ENCODE measurements around the gene PLPP4. TPM values are rescaled to one million over a fixed set of nuclear protein-coding genes. Genes with fewer than 3 reads are reported as not detected.

The PLPP4 gene
- polyA plus RNA-seq, 1 of the 3 experiments (the other 2 are of a cell fraction) = 27.9 TPM

DNA sequence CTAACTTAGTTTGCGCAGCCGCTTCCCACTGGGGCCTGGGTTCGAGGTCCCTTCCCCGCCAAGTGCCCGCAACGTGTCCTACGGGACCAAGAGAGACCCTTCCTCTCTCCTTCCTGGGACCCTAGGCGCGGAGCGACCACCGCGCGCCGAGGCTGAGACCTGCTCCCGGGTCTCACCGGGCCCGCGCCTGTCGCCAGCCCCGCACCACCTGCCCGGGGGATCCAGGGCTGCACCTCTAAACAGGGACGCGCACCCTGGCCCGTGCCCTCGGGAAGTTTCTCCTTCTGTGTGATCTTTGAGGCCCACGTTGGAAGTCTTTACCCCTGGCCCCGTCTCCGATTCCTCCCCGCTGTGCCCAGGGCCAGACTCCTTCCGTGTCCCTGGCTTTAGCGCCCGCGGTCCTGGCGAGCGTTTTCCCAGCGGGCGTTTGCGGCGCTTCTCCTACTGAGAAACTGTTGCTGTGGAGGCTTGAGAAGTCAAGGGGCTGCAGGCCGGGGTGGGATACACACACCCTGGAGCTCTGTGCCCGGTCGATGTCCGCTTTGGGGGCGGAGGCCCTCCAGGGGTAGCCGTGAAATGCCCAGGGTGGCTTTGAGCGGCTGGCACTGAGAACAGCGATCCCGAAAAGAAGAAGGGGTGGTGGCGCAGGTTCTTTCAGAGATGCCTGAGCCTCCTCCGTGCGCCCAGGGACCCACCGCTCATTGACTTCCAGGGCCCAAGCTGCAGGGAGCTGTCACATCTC, 575 bp downstream of the PLPP4 start:
- H3K9me2 ChIP-seq = no peaks in the 10 kb centered on the region
- H3K4me3 ChIP-seq (ENCODE audit: low read depth in 2 of 2, low read length in 1 of 2) = peak overlapping the region; percentile 65 to 85
- no peaks in the 10 kb centered on the region for H3K9me3 ChIP-seq
- peaks cover 22% of the 10 kb centered on the region for H3F3A ChIP-seq (replicated peaks; ENCODE audit: insufficient read depth)
- H2AFZ ChIP-seq (ENCODE audit: low read depth) = peak overlapping the region; percentile 18; the same call in 1 of the 2 replicates
- no peaks in the 10 kb centered on the region for H4K20me1 ChIP-seq (ENCODE audit: insufficient read depth)
- peaks cover 20 to 45% of the 10 kb centered on the region in 2 experiments for H3K4me1 ChIP-seq (ENCODE audit: control insufficient read depth in 1 of 2, insufficient read depth in 2 of 2, low read depth in 1 of 2, low read length in 1 of 2)
- DNase-seq = no peak
- POLR2A ChIA-PET = no interaction called here
- H3K27ac ChIP-seq (ENCODE audit: low read depth in 2 of 2, low read length in 1 of 2) = peak overlapping the region in 1 of 2 experiments; percentile 88; a peak in 2 of 4 replicates
- peak overlapping the region; percentile 98 for H3K9ac ChIP-seq
- no peak for TF ChIP-seq NFIC (IDR thresholded peaks at IDR 0.05; ENCODE audit: borderline replicate concordance)
- TF ChIP-seq GATA2 (CRISPR knock-in tag; IDR thresholded peaks at IDR 0.05) = no peak
- TF ChIP-seq, protein P1, sequence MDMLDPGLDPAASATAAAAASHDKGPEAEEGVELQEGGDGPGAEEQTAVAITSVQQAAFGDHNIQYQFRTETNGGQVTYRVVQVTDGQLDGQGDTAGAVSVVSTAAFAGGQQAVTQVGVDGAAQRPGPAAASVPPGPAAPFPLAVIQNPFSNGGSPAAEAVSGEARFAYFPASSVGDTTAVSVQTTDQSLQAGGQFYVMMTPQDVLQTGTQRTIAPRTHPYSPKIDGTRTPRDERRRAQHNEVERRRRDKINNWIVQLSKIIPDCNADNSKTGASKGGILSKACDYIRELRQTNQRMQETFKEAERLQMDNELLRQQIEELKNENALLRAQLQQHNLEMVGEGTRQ (IDR thresholded peaks at IDR 0.05; ENCODE audit: borderline replicate concordance, low read depth, low read length) = no peak
- TF ChIP-seq RFX5 (IDR thresholded peaks at IDR 0.05; ENCODE audit: low read length) = no peak
- TF ChIP-seq JUND (IDR thresholded peaks at IDR 0.05) = no peak
- no peak for TF ChIP-seq MXI1 (IDR thresholded peaks at IDR 0.05; ENCODE audit: low read depth, low read length)
- TF ChIP-seq POLR2AphosphoS5 (IDR thresholded peaks at IDR 0.05; ENCODE audit: low read depth, low read length) = no peak
- TF ChIP-seq, protein P2, sequence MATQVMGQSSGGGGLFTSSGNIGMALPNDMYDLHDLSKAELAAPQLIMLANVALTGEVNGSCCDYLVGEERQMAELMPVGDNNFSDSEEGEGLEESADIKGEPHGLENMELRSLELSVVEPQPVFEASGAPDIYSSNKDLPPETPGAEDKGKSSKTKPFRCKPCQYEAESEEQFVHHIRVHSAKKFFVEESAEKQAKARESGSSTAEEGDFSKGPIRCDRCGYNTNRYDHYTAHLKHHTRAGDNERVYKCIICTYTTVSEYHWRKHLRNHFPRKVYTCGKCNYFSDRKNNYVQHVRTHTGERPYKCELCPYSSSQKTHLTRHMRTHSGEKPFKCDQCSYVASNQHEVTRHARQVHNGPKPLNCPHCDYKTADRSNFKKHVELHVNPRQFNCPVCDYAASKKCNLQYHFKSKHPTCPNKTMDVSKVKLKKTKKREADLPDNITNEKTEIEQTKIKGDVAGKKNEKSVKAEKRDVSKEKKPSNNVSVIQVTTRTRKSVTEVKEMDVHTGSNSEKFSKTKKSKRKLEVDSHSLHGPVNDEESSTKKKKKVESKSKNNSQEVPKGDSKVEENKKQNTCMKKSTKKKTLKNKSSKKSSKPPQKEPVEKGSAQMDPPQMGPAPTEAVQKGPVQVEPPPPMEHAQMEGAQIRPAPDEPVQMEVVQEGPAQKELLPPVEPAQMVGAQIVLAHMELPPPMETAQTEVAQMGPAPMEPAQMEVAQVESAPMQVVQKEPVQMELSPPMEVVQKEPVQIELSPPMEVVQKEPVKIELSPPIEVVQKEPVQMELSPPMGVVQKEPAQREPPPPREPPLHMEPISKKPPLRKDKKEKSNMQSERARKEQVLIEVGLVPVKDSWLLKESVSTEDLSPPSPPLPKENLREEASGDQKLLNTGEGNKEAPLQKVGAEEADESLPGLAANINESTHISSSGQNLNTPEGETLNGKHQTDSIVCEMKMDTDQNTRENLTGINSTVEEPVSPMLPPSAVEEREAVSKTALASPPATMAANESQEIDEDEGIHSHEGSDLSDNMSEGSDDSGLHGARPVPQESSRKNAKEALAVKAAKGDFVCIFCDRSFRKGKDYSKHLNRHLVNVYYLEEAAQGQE (IDR thresholded peaks at IDR 0.05; ENCODE audit: low read depth, low read length) = no peak
- TF ChIP-seq, protein P3, sequence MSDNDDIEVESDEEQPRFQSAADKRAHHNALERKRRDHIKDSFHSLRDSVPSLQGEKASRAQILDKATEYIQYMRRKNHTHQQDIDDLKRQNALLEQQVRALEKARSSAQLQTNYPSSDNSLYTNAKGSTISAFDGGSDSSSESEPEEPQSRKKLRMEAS (IDR thresholded peaks at IDR 0.05; ENCODE audit: low read depth) = no peak
- TF ChIP-seq EP300 (IDR thresholded peaks at IDR 0.05; ENCODE audit: borderline replicate concordance in 1 of 2, low read depth in 1 of 2, low read length in 1 of 2) = no peak
- TF ChIP-seq NRF1 (IDR thresholded peaks at IDR 0.05; ENCODE audit: low read depth, low read length) = no peak
- no peak for TF ChIP-seq TEAD4 (IDR thresholded peaks at IDR 0.05; ENCODE audit: borderline replicate concordance, insufficient read depth)
- no peak for TF ChIP-seq SMC3 (IDR thresholded peaks at IDR 0.05; ENCODE audit: low read depth, low read length)
- TF ChIP-seq, protein P4, sequence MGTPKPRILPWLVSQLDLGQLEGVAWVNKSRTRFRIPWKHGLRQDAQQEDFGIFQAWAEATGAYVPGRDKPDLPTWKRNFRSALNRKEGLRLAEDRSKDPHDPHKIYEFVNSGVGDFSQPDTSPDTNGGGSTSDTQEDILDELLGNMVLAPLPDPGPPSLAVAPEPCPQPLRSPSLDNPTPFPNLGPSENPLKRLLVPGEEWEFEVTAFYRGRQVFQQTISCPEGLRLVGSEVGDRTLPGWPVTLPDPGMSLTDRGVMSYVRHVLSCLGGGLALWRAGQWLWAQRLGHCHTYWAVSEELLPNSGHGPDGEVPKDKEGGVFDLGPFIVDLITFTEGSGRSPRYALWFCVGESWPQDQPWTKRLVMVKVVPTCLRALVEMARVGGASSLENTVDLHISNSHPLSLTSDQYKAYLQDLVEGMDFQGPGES (IDR thresholded peaks at IDR 0.05; ENCODE audit: low read depth, low read length) = no peak
- TF ChIP-seq, protein P5, sequence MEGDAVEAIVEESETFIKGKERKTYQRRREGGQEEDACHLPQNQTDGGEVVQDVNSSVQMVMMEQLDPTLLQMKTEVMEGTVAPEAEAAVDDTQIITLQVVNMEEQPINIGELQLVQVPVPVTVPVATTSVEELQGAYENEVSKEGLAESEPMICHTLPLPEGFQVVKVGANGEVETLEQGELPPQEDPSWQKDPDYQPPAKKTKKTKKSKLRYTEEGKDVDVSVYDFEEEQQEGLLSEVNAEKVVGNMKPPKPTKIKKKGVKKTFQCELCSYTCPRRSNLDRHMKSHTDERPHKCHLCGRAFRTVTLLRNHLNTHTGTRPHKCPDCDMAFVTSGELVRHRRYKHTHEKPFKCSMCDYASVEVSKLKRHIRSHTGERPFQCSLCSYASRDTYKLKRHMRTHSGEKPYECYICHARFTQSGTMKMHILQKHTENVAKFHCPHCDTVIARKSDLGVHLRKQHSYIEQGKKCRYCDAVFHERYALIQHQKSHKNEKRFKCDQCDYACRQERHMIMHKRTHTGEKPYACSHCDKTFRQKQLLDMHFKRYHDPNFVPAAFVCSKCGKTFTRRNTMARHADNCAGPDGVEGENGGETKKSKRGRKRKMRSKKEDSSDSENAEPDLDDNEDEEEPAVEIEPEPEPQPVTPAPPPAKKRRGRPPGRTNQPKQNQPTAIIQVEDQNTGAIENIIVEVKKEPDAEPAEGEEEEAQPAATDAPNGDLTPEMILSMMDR (IDR thresholded peaks at IDR 0.05) = no peak
- no peak for TF ChIP-seq ELF1 (IDR thresholded peaks at IDR 0.05)
- CTCF ChIA-PET = interaction anchor here (1.0 kb wide), 1 partner anchor 14 kb away, joined by 3 read pairs; no protein-coding TSS in a partner anchor
- peak overlapping the region; percentile 96 for H3K4me2 ChIP-seq
- H3K79me2 ChIP-seq (ENCODE audit: insufficient read depth) = peaks cover 54% of the 10 kb centered on the region
- no peaks in the 10 kb centered on the region for H3K36me3 ChIP-seq (replicated peaks in 1 of 2; ENCODE audit: control insufficient read depth in 1 of 2, insufficient read depth in 2 of 2, low read length in 1 of 2)
- H3K27me3 ChIP-seq (ENCODE audit: insufficient read depth) = no peaks in the 10 kb centered on the region
- 30% methylated on average over 34 of the region's 52 CpGs for WGBS (ENCODE audit: low lambda C conversion rate)

All from SK-N-SH (cell line).